ENCODE data around the gene IL18RAP.

IL18RAP gene

DNA sequence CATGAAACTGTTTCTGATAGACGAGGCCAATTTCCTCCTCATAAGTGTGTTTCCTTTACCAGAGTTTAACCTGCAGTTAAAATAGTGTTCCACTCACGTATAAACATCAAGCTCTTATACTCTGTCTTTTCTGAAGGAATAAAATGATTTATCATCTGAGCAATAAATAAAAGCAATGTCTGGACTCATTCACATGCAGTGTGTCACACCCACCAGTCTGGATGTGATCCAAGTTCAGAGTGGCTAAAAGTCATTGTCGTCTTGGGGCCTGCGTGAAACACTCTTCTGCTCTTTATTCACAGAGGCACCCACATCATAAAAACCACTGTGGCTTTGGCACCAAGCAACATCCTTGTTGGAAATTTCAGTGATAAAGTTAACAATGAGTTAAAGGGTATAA is 30.5 kb downstream of the IL18RAP start:
- Histone ChIP-seq H2BK12ac (ENCODE audit: low read length) (no peak overlapping the region), H3K4me1 (ENCODE audit: control insufficient read depth in 2 of 2, insufficient read depth in 1 of 2, low read depth in 1 of 2, low read length in 2 of 2) (no peaks in the 10 kb centered on the region), H2BK5ac (ENCODE audit: low read length) (no peak overlapping the region), H2BK120ac (ENCODE audit: low read depth, low read length) (no peak overlapping the region), H3K4ac (ENCODE audit: low read length) (no peak overlapping the region), H3K18ac (ENCODE audit: low read length) (no peak overlapping the region), H2AK5ac (ENCODE audit: low read depth, low read length) (no peak overlapping the region), H4K91ac (ENCODE audit: low read depth, low read length, poor library complexity) (no peak overlapping the region), H2AFZ (ENCODE audit: low read length) (no peak overlapping the region), H3K79me1 (ENCODE audit: low read depth, low read length) (no peaks in the 10 kb centered on the region), H3K4me3 (ENCODE audit: low read length in 2 of 2) (no peak overlapping the region), H3K23ac (ENCODE audit: low read depth, low read length, poor library complexity) (no peak overlapping the region), H3K9me3 (replicated peaks in 1 of 2; ENCODE audit: control insufficient read depth in 2 of 2, insufficient read depth in 1 of 2, low read depth in 1 of 2, low read length in 2 of 2) (no peaks in the 10 kb centered on the region), H3K9ac (ENCODE audit: low read depth, low read length, poor library complexity) (no peak overlapping the region), H3K27me3 (ENCODE audit: control insufficient read depth in 3 of 3, insufficient read depth in 3 of 3, low read depth in 1 of 3, low read length in 3 of 3) (no peaks in the 10 kb centered on the region), H3K4me2 (ENCODE audit: insufficient read depth, low read length, poor library complexity, severe bottlenecking) (no peak overlapping the region), H3K14ac (ENCODE audit: low read length) (no peak overlapping the region), H3K27ac (replicated peaks; ENCODE audit: low read length) (no peak overlapping the region), H2BK15ac (ENCODE audit: low read length) (no peak overlapping the region), H3K36me3 (replicated peaks in 1 of 2; ENCODE audit: control insufficient read depth in 2 of 2, insufficient read depth in 2 of 2, low read length in 2 of 2) (no peaks in the 10 kb centered on the region), H4K8ac (ENCODE audit: low read depth, low read length) (no peak overlapping the region)
- DNase-seq (ENCODE audit: low spot score): no peak
- no CpG with 5 or more reads among the region's 4 CpGs for WGBS, 2 donors (ENCODE audit: extremely low coverage in 2 of 2, insufficient read length in 2 of 2, insufficient replicate concordance in 1 of 2)

DNA sequence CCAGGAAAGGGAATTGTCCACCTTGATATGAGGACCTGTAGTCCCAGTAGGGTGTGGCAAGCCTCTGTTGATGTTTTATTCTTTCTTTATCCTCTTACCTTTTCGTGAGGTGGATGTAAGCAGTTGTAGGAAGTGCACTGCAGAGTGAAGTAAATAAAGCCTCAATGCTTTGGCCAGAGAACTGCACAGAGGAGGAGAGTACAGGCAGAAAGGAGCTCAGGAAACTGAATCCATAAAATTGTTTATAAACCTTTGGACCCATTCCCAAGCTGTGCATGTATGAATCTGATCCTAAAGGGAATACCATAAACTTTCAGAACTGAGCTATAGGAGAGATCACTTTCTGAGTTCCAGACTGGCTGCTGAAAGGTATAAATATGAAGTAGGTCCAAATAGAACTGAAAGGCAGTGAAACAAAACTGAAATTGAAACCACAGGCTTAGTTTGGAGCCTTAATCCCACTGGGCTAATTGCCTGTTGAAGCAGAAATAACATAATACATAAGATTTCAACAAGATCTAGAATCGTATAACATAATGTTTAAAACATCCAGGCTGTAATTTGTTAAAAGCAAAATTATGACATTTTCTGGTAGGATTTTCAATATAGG is 32.2 kb downstream of the IL18RAP start:
- Histone ChIP-seq H2BK5ac (ENCODE audit: low read length) (no peak overlapping the region), H2AK5ac (ENCODE audit: low read depth, low read length) (no peak overlapping the region), H2BK15ac (ENCODE audit: low read length) (no peak overlapping the region), H3K23ac (ENCODE audit: low read depth, low read length, poor library complexity) (no peak overlapping the region), H2AFZ (ENCODE audit: low read length) (no peak overlapping the region), H3K4me3 (ENCODE audit: low read length in 2 of 2) (no peak overlapping the region), H3K36me3 (replicated peaks in 1 of 2; ENCODE audit: control insufficient read depth in 2 of 2, insufficient read depth in 2 of 2, low read length in 2 of 2) (no peaks in the 10 kb centered on the region), H3K27ac (replicated peaks; ENCODE audit: low read length) (no peak overlapping the region), H3K9me3 (replicated peaks in 1 of 2; ENCODE audit: control insufficient read depth in 2 of 2, insufficient read depth in 1 of 2, low read depth in 1 of 2, low read length in 2 of 2) (no peaks in the 10 kb centered on the region), H3K14ac (ENCODE audit: low read length) (no peak overlapping the region), H3K18ac (ENCODE audit: low read length) (no peak overlapping the region), H3K4me2 (ENCODE audit: insufficient read depth, low read length, poor library complexity, severe bottlenecking) (no peak overlapping the region), H4K8ac (ENCODE audit: low read depth, low read length) (no peak overlapping the region), H3K4me1 (ENCODE audit: control insufficient read depth in 2 of 2, insufficient read depth in 1 of 2, low read depth in 1 of 2, low read length in 2 of 2) (no peaks in the 10 kb centered on the region), H3K79me1 (ENCODE audit: low read depth, low read length) (no peaks in the 10 kb centered on the region), H2BK12ac (ENCODE audit: low read length) (no peak overlapping the region), H2BK120ac (ENCODE audit: low read depth, low read length) (no peak overlapping the region), H3K4ac (ENCODE audit: low read length) (no peak overlapping the region), H3K9ac (ENCODE audit: low read depth, low read length, poor library complexity) (no peak overlapping the region), H3K27me3 (ENCODE audit: control insufficient read depth in 3 of 3, insufficient read depth in 3 of 3, low read depth in 1 of 3, low read length in 3 of 3) (no peaks in the 10 kb centered on the region), H4K91ac (ENCODE audit: low read depth, low read length, poor library complexity) (no peak overlapping the region)
- DNase-seq (ENCODE audit: low spot score): no peak
- WGBS, 2 donors (ENCODE audit: extremely low coverage in 2 of 2, insufficient read length in 2 of 2, insufficient replicate concordance in 1 of 2): no CpG with 5 or more reads among the region's 2 CpGs

DNA sequence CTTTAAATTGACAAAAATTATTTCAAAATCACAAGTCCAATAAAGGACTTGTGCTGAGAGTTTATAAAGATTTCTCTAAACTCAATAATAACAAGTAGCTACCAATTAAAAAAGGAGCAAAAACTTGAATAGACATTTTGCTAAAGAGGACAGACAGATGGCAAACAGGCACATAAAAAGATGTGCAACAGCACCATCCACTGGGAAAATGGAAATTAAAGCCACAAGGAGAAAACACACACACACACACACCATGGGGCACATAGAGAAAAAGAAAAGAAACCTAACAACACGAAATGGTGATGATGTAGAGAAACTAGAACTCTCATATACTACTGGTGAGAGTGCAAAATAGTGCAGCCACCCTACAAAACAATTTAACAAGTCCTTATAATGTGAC is 37.5 kb downstream of the IL18RAP start:
- WGBS, 2 donors (ENCODE audit: extremely low coverage in 2 of 2, insufficient read length in 2 of 2, insufficient replicate concordance in 1 of 2): no CpG with 5 or more reads among the region's 1 CpG
- H2AFZ ChIP-seq (ENCODE audit: low read length): no peak overlapping the region

DNA sequence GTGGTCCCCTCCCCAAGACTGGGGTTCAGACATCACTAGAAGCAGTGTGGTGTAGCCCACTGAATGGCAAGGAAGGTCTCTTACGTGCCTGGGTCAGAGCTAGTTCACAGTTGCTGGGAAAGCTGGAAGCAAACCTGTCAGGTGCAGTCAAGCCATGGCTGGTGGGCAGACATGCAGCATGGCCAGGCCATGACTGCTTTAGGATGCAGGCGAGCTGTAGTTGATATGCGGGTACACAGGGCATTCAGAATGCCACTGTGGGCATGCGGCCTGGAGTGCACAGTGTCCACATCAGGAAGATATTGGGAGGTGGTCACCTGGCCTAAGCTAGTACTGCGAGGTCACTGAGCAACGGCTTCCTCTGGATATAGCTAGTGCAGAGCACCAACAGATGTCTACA is 38.2 kb downstream of the IL18RAP start:
- no peak overlapping the region for H2AK5ac ChIP-seq (ENCODE audit: low read depth, low read length)
- H3K4me2 ChIP-seq (ENCODE audit: insufficient read depth, low read length, poor library complexity, severe bottlenecking): no peak overlapping the region
- no peak overlapping the region for H2BK12ac ChIP-seq (ENCODE audit: low read length)
- WGBS, 2 donors (ENCODE audit: extremely low coverage in 2 of 2, insufficient read length in 2 of 2, insufficient replicate concordance in 1 of 2): no CpG with 5 or more reads among the region's 6 CpGs
- H3K4me3 ChIP-seq (ENCODE audit: low read length in 2 of 2): no peak overlapping the region
- H3K4me1 ChIP-seq (ENCODE audit: control insufficient read depth in 2 of 2, insufficient read depth in 1 of 2, low read depth in 1 of 2, low read length in 2 of 2): no peaks in the 10 kb centered on the region
- H2AFZ ChIP-seq (ENCODE audit: low read length): no peak overlapping the region
- DNase-seq (ENCODE audit: low spot score): no peak
- no peak overlapping the region for H3K14ac ChIP-seq (ENCODE audit: low read length)
- H3K4ac ChIP-seq (ENCODE audit: low read length): no peak overlapping the region
- H3K9ac ChIP-seq (ENCODE audit: low read depth, low read length, poor library complexity): no peak overlapping the region
- no peaks in the 10 kb centered on the region for H3K79me1 ChIP-seq (ENCODE audit: low read depth, low read length)
- no peak overlapping the region for H3K27ac ChIP-seq (replicated peaks; ENCODE audit: low read length)
- H2BK15ac ChIP-seq (ENCODE audit: low read length): no peak overlapping the region
- no peak overlapping the region for H4K8ac ChIP-seq (ENCODE audit: low read depth, low read length)
- no peaks in the 10 kb centered on the region for H3K36me3 ChIP-seq (replicated peaks in 1 of 2; ENCODE audit: control insufficient read depth in 2 of 2, insufficient read depth in 2 of 2, low read length in 2 of 2)
- no peak overlapping the region for H2BK5ac ChIP-seq (ENCODE audit: low read length)
- H3K18ac ChIP-seq (ENCODE audit: low read length): no peak overlapping the region
- no peak overlapping the region for H2BK120ac ChIP-seq (ENCODE audit: low read depth, low read length)
- H3K23ac ChIP-seq (ENCODE audit: low read depth, low read length, poor library complexity): no peak overlapping the region
- H4K91ac ChIP-seq (ENCODE audit: low read depth, low read length, poor library complexity): no peak overlapping the region
- no peaks in the 10 kb centered on the region for H3K27me3 ChIP-seq (ENCODE audit: control insufficient read depth in 3 of 3, insufficient read depth in 3 of 3, low read depth in 1 of 3, low read length in 3 of 3)
- H3K9me3 ChIP-seq (replicated peaks in 1 of 2; ENCODE audit: control insufficient read depth in 2 of 2, insufficient read depth in 1 of 2, low read depth in 1 of 2, low read length in 2 of 2): no peaks in the 10 kb centered on the region

More for the DNA sequence above, 37.5 kb downstream of the IL18RAP start:
- no peaks in the 10 kb centered on the region for H3K4me1 ChIP-seq (ENCODE audit: control insufficient read depth in 2 of 2, insufficient read depth in 1 of 2, low read depth in 1 of 2, low read length in 2 of 2)
- H4K91ac ChIP-seq (ENCODE audit: low read depth, low read length, poor library complexity): no peak overlapping the region
- H2BK5ac ChIP-seq (ENCODE audit: low read length): no peak overlapping the region
- no peak overlapping the region for H3K9ac ChIP-seq (ENCODE audit: low read depth, low read length, poor library complexity)
- no peak overlapping the region for H2BK15ac ChIP-seq (ENCODE audit: low read length)
- H3K4me2 ChIP-seq (ENCODE audit: insufficient read depth, low read length, poor library complexity, severe bottlenecking): no peak overlapping the region
- H2BK120ac ChIP-seq (ENCODE audit: low read depth, low read length): no peak overlapping the region
- H3K27me3 ChIP-seq (ENCODE audit: control insufficient read depth in 3 of 3, insufficient read depth in 3 of 3, low read depth in 1 of 3, low read length in 3 of 3): no peaks in the 10 kb centered on the region
- H3K4ac ChIP-seq (ENCODE audit: low read length): no peak overlapping the region
- no peaks in the 10 kb centered on the region for H3K79me1 ChIP-seq (ENCODE audit: low read depth, low read length)
- H3K14ac ChIP-seq (ENCODE audit: low read length): no peak overlapping the region
- H3K18ac ChIP-seq (ENCODE audit: low read length): no peak overlapping the region
- H3K36me3 ChIP-seq (replicated peaks in 1 of 2; ENCODE audit: control insufficient read depth in 2 of 2, insufficient read depth in 2 of 2, low read length in 2 of 2): no peaks in the 10 kb centered on the region
- H3K27ac ChIP-seq (replicated peaks; ENCODE audit: low read length): no peak overlapping the region
- no peak overlapping the region for H3K23ac ChIP-seq (ENCODE audit: low read depth, low read length, poor library complexity)
- no peak overlapping the region for H3K4me3 ChIP-seq (ENCODE audit: low read length in 2 of 2)
- no peak overlapping the region for H4K8ac ChIP-seq (ENCODE audit: low read depth, low read length)
- no peak overlapping the region for H2BK12ac ChIP-seq (ENCODE audit: low read length)
- H2AK5ac ChIP-seq (ENCODE audit: low read depth, low read length): no peak overlapping the region
- H3K9me3 ChIP-seq (replicated peaks in 1 of 2; ENCODE audit: control insufficient read depth in 2 of 2, insufficient read depth in 1 of 2, low read depth in 1 of 2, low read length in 2 of 2): no peaks in the 10 kb centered on the region
- no peak for DNase-seq (ENCODE audit: low spot score)

All from neuronal stem cell (in vitro differentiated cells).